Measurements from ENCODE around the gene BTBD9. TPM values are rescaled to one million over a fixed set of nuclear protein-coding genes. Genes with fewer than 3 reads are reported as not detected.

Gene BTBD9
- total and polyA plus RNA-seq, 2 experiments from 2014 or later: 13.0 to 17.0 TPM

DNA sequence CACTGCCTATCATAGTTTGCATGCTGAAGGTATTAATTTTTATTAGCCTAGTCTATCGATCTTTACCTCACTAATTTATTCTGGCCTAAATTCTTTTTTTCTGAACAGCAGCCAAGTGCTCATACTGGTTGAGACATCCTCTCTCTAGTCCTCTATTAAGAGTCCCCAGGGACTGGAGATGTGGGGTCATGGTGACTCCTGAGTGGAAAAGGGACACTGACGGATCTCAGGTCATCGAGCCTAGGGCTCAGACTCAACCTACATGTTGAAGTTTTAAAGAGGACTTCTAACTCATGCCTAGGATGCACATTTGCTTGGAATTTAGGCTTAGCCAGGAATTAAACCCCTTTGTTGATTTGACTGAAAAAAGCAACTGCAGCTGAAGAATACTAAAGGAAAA lies 378.1 kb downstream of the BTBD9 start:
- 82% methylated on average over 3 of the region's 3 CpGs for WGBS (ENCODE audit: low lambda C conversion rate, missing lambda C conversion rate)
- no peaks in the 10 kb centered on the region for H3K9me3 ChIP-seq (ENCODE audit: low read depth)
- no peaks in the 10 kb centered on the region for H4K20me1 ChIP-seq (ENCODE audit: insufficient read depth, poor library complexity, severe bottlenecking)
- peak overlapping the region; percentile 11 for H3K4me2 ChIP-seq
- H3K36me3 ChIP-seq (replicated peaks; ENCODE audit: insufficient read depth, low read depth): no peaks in the 10 kb centered on the region
- H2AFZ ChIP-seq: no peak overlapping the region
- no peaks in the 10 kb centered on the region for H3K9me2 ChIP-seq (replicated peaks; ENCODE audit: insufficient read depth)
- no peaks in the 10 kb centered on the region for H3K79me2 ChIP-seq
- TF ChIP-seq EZH2phosphoT487 (IDR thresholded peaks at IDR 0.05; ENCODE audit: low read depth, severe bottlenecking, unreplicated experiment) (no peak), EZH2 (IDR thresholded peaks at IDR 0.05; ENCODE audit: borderline replicate concordance) (no peak)
- TF ChIP-seq, protein P1, sequence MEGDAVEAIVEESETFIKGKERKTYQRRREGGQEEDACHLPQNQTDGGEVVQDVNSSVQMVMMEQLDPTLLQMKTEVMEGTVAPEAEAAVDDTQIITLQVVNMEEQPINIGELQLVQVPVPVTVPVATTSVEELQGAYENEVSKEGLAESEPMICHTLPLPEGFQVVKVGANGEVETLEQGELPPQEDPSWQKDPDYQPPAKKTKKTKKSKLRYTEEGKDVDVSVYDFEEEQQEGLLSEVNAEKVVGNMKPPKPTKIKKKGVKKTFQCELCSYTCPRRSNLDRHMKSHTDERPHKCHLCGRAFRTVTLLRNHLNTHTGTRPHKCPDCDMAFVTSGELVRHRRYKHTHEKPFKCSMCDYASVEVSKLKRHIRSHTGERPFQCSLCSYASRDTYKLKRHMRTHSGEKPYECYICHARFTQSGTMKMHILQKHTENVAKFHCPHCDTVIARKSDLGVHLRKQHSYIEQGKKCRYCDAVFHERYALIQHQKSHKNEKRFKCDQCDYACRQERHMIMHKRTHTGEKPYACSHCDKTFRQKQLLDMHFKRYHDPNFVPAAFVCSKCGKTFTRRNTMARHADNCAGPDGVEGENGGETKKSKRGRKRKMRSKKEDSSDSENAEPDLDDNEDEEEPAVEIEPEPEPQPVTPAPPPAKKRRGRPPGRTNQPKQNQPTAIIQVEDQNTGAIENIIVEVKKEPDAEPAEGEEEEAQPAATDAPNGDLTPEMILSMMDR (IDR thresholded peaks at IDR 0.05; ENCODE audit: poor library complexity): no peak
- no peak for DNase-seq (ENCODE audit: low spot score)
- H3K27me3 ChIP-seq: no peaks in the 10 kb centered on the region
- H3K4me3 ChIP-seq: no peak overlapping the region
- H3K4me1 ChIP-seq (ENCODE audit: insufficient read depth): peaks cover 10% of the 10 kb centered on the region
- peak overlapping the region; percentile 56 for H3K27ac ChIP-seq

DNA sequence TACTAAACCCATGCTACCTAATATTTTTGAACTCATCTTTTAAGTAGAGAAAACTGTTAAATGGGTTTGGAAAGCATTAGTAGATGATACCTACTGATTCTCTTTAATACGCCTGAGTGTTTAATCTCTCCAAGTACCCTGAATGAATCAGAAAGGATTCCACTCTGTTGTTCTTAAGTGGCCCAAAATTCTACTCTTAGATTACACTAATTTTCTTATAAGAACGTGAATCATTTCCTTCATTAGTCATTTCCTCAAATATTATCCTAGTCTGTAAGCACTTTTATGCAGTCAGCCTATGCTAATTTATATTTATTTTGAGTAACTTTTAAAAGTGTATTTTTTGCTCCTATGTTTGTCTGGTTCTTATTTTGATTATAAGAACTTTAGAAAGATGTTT lies 380.0 kb downstream of the BTBD9 start:
- TF ChIP-seq EZH2 (IDR thresholded peaks at IDR 0.05; ENCODE audit: borderline replicate concordance) (no peak), EZH2phosphoT487 (IDR thresholded peaks at IDR 0.05; ENCODE audit: low read depth, severe bottlenecking, unreplicated experiment) (no peak)
- TF ChIP-seq, protein P1 (IDR thresholded peaks at IDR 0.05; ENCODE audit: poor library complexity): no peak
- H3K9me3 ChIP-seq (ENCODE audit: low read depth): no peaks in the 10 kb centered on the region
- 97% methylated on average over 2 of the region's 2 CpGs for WGBS (ENCODE audit: low lambda C conversion rate, missing lambda C conversion rate)

DNA sequence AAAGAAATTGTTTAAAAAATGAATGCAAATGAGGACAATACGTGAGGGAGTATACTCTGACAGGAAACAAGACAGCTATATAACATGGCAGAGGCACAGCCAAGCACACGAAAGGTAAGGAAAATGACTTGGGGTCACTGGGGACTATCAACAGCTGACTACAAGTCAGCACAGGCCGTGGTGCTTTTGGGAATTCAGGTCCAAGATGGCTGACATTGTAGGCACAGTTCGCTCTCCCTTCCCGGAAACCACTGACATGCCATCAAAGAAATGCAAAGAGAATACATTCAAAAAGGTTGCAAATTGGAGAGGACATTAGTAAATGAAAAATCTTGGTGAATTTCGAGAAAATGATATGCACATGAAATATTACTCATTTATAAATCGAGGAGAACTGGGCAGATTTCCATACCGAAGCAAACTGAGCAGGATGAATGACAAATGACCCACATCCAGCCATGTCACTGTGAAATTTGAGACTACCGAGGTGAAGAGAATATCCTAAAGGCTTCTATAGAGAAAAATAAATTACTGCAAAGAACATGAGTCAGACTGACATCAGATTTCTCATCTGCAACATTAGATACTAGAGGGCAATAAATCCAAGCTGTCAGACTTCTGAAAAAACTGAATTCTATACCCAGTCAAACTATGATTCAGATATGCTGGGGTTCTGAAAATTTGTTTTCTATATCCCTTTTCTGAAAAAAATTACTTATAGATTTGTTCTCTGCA lies 391.1 kb downstream of the BTBD9 start:
- no peaks in the 10 kb centered on the region for H3K9me3 ChIP-seq (ENCODE audit: low read depth)
- H3K79me2 ChIP-seq: no peaks in the 10 kb centered on the region
- H3K4me2 ChIP-seq: no peak overlapping the region
- WGBS (ENCODE audit: low lambda C conversion rate, missing lambda C conversion rate): 90% methylated on average over 9 of the region's 9 CpGs
- no peak overlapping the region for H3K4me3 ChIP-seq
- no peaks in the 10 kb centered on the region for H3K4me1 ChIP-seq (ENCODE audit: insufficient read depth)
- H4K20me1 ChIP-seq (ENCODE audit: insufficient read depth, poor library complexity, severe bottlenecking): no peaks in the 10 kb centered on the region
- H3K36me3 ChIP-seq (replicated peaks; ENCODE audit: insufficient read depth, low read depth): no peaks in the 10 kb centered on the region
- no peak overlapping the region for H2AFZ ChIP-seq
- no peaks in the 10 kb centered on the region for H3K27me3 ChIP-seq
- H3K27ac ChIP-seq: no peak overlapping the region
- TF ChIP-seq EZH2phosphoT487 (IDR thresholded peaks at IDR 0.05; ENCODE audit: low read depth, severe bottlenecking, unreplicated experiment): no peak
- no peaks in the 10 kb centered on the region for H3K9me2 ChIP-seq (replicated peaks; ENCODE audit: insufficient read depth)
- no peak for DNase-seq (ENCODE audit: low spot score)

More for the DNA sequence above, 380.0 kb downstream of the BTBD9 start:
- no peak overlapping the region for H3K27ac ChIP-seq
- H3K36me3 ChIP-seq (replicated peaks; ENCODE audit: insufficient read depth, low read depth): peaks cover 3% of the 10 kb centered on the region
- H2AFZ ChIP-seq: no peak overlapping the region
- no peaks in the 10 kb centered on the region for H3K9me2 ChIP-seq (replicated peaks; ENCODE audit: insufficient read depth)
- no peak for DNase-seq (ENCODE audit: low spot score)
- H3K4me2 ChIP-seq: no peak overlapping the region
- H3K27me3 ChIP-seq: no peaks in the 10 kb centered on the region
- H4K20me1 ChIP-seq (ENCODE audit: insufficient read depth, poor library complexity, severe bottlenecking): no peaks in the 10 kb centered on the region
- H3K79me2 ChIP-seq: no peaks in the 10 kb centered on the region
- H3K4me3 ChIP-seq: no peak overlapping the region
- peaks cover 10% of the 10 kb centered on the region for H3K4me1 ChIP-seq (ENCODE audit: insufficient read depth)

GRCh38 chr6:38245295-38245694 lies 394.4 kb downstream of the BTBD9 start:
- H3K4me1 ChIP-seq (ENCODE audit: insufficient read depth): no peaks in the 10 kb centered on the region
- H3K4me3 ChIP-seq: no peak overlapping the region
- no peaks in the 10 kb centered on the region for H3K9me3 ChIP-seq (ENCODE audit: low read depth)
- no peak overlapping the region for H3K27ac ChIP-seq
- no peaks in the 10 kb centered on the region for H4K20me1 ChIP-seq (ENCODE audit: insufficient read depth, poor library complexity, severe bottlenecking)
- H3K36me3 ChIP-seq (replicated peaks; ENCODE audit: insufficient read depth, low read depth): no peaks in the 10 kb centered on the region
- no peak overlapping the region for H2AFZ ChIP-seq
- H3K4me2 ChIP-seq: no peak overlapping the region
- DNase-seq (ENCODE audit: low spot score): no peak
- H3K79me2 ChIP-seq: no peaks in the 10 kb centered on the region
- H3K27me3 ChIP-seq: no peaks in the 10 kb centered on the region
- WGBS (ENCODE audit: low lambda C conversion rate, missing lambda C conversion rate): 79% methylated on average over 3 of the region's 3 CpGs
- TF ChIP-seq EZH2phosphoT487 (IDR thresholded peaks at IDR 0.05; ENCODE audit: low read depth, severe bottlenecking, unreplicated experiment): no peak
- TF ChIP-seq EZH2 (IDR thresholded peaks at IDR 0.05; ENCODE audit: borderline replicate concordance): no peak
- TF ChIP-seq, protein P1 (IDR thresholded peaks at IDR 0.05; ENCODE audit: poor library complexity): no peak
- no peaks in the 10 kb centered on the region for H3K9me2 ChIP-seq (replicated peaks; ENCODE audit: insufficient read depth)

Measured in hepatocyte (in vitro differentiated cells).